ENCODE results near the gene SMYD3.

GRCh38 chr1:245874942-245875580 is 632.0 kb downstream of the SMYD3 start:
- TF ChIP-seq POLR2AphosphoS5 (IDR thresholded peaks at IDR 0.05; ENCODE audit: low read depth, low read length) = no peak
- TF ChIP-seq SETDB1 (CRISPR knock-in tag; IDR thresholded peaks at IDR 0.05; ENCODE audit: borderline replicate concordance) = no peak
- no peak for TF ChIP-seq IRF2 (CRISPR knock-in tag; IDR thresholded peaks at IDR 0.05)
- TF ChIP-seq, protein P1, sequence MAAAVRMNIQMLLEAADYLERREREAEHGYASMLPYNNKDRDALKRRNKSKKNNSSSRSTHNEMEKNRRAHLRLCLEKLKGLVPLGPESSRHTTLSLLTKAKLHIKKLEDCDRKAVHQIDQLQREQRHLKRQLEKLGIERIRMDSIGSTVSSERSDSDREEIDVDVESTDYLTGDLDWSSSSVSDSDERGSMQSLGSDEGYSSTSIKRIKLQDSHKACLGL (CRISPR knock-in tag; IDR thresholded peaks at IDR 0.05) = no peak
- TF ChIP-seq NFATC3 (CRISPR knock-in tag; IDR thresholded peaks at IDR 0.05) = no peak
- TF ChIP-seq ZNF629 (CRISPR knock-in tag; conservative IDR thresholded peaks at IDR 0.05) = no peak
- no peak for TF ChIP-seq HNF4G (IDR thresholded peaks at IDR 0.05; ENCODE audit: borderline replicate concordance, low read depth, low read length)
- no peak for TF ChIP-seq HNF4G (CRISPR knock-in tag; IDR thresholded peaks at IDR 0.05; ENCODE audit: borderline replicate concordance, low read depth)
- TF ChIP-seq DPF2 (CRISPR knock-in tag; IDR thresholded peaks at IDR 0.05; ENCODE audit: borderline replicate concordance, low read depth) = no peak
- TF ChIP-seq TRIM24 (CRISPR knock-in tag; IDR thresholded peaks at IDR 0.05) = no peak
- TF ChIP-seq, protein P2, sequence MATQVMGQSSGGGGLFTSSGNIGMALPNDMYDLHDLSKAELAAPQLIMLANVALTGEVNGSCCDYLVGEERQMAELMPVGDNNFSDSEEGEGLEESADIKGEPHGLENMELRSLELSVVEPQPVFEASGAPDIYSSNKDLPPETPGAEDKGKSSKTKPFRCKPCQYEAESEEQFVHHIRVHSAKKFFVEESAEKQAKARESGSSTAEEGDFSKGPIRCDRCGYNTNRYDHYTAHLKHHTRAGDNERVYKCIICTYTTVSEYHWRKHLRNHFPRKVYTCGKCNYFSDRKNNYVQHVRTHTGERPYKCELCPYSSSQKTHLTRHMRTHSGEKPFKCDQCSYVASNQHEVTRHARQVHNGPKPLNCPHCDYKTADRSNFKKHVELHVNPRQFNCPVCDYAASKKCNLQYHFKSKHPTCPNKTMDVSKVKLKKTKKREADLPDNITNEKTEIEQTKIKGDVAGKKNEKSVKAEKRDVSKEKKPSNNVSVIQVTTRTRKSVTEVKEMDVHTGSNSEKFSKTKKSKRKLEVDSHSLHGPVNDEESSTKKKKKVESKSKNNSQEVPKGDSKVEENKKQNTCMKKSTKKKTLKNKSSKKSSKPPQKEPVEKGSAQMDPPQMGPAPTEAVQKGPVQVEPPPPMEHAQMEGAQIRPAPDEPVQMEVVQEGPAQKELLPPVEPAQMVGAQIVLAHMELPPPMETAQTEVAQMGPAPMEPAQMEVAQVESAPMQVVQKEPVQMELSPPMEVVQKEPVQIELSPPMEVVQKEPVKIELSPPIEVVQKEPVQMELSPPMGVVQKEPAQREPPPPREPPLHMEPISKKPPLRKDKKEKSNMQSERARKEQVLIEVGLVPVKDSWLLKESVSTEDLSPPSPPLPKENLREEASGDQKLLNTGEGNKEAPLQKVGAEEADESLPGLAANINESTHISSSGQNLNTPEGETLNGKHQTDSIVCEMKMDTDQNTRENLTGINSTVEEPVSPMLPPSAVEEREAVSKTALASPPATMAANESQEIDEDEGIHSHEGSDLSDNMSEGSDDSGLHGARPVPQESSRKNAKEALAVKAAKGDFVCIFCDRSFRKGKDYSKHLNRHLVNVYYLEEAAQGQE (IDR thresholded peaks at IDR 0.05; ENCODE audit: borderline replicate concordance in 1 of 2, low read depth in 1 of 2, low read length in 2 of 2) = no peak
- no peak for TF ChIP-seq CAMTA2 (CRISPR knock-in tag; IDR thresholded peaks at IDR 0.05; ENCODE audit: borderline replicate concordance)
- no peak for TF ChIP-seq ARNT2 (CRISPR knock-in tag; IDR thresholded peaks at IDR 0.05; ENCODE audit: low read depth)
- no peak for TF ChIP-seq PLRG1 (conservative IDR thresholded peaks at IDR 0.05)
- TF ChIP-seq POLR2A (IDR thresholded peaks at IDR 0.05; ENCODE audit: insufficient read depth in 1 of 2, low read depth in 2 of 2, low read length in 2 of 2) = no peak
